HUDEP-2 (cell line): ENCODE measurements around the gene PECR.
"Not testable (repeated sequence)": the region's sequence is repeated elsewhere in the genome, so short reads cannot be mapped to it uniquely, and the experiment has no call there.

Experiments used
- DNase-seq, 76 experiments: peaks; one replicate each; lab custom pipeline; 2025; ENCODE audit not compliant: unreplicated experiment in 76 of 76; lab: John Stamatoyannopoulos, UW

The PECR gene

DNA sequence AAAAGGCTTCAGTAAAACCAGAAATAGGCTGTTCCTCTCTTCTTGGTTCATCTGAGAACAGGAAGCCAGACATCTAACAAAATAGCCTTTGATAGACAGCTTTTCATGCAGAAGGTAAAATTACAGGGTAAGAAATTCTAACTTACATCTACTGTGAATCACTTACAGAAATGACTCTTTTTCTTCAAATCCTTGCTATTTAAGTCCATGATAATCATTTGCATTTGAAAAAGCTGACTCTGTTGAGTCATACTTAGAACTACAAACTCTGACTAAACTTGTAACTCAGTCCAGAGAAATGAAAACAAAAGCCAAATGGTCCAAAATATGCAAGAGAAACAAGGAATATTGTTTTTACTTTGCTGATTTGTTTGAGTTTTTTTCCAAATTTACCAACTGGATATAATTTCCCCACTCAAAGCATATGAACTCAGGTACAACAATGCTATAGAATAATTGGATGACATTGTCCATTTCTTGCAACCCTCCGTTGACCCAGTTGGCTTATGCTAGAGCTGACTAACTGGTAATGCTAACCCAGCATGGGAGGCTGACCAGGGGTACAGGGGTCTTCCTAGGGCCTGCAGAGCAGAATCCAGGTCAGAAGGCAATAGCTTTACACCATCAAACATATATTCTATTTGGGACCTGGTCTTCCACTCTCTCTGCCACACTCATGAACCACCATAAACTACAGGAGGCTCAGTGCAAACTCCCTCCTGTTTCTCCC, 49.5 kb downstream of the PECR start:
- no peak for DNase-seq

DNA sequence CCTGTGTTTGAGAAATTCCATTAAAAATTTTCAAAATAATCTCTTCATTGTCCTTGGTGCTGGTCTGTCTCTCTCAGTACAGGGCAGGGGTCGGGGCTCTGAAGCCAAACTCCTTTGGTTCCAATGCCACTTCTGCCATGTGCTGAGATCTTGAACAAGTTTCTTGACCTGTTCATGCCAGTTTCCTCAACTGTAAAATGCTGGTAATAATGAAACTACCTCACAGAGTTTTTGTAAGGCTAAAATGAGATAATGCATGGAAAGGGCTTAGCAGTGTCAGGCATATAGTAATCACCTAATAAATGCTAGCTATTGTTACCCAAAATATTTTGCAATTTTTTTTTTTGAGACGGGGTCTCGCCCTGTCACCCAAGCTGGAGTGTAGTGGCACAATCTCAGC, 51.4 kb downstream of the PECR start:
- no peak for DNase-seq

- DNase-seq: no peak
Measured at GRCh38 chr2:216029416-216030129, 52.0 kb downstream of the PECR start.

DNA sequence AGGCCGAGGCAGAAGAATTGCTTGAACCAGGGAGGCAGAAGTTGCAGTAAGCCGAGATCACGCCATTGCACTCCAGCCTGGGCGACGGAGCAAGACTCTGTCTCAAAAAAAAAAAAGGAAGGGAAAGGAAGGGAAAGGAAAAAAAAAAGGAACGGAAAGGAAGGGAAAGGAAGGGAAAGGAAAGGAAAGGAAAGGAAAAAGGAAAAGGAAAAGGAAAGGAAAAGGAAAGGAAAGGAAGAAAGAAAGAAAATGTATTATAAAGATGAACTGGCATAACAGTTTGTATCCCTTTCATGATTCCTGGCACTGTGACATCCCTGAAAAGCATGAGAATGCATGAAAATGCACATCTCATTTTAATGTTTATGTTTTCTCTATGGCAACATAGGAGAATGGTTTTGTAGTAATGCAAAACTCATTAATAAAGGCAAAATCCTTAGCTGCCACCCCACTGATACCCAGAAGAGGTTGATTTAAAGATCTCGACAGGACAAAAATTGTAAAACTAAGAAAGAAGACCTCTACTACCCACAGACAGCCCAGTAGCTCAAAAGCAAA, 56.8 kb downstream of the PECR start:
- DNase-seq: no peak

GRCh38 chr2:216023055-216023648, 58.5 kb downstream of the PECR start:
- DNase-seq: peak in 50 of 76 experiments; percentile 5 to 62 (median 29)

DNA sequence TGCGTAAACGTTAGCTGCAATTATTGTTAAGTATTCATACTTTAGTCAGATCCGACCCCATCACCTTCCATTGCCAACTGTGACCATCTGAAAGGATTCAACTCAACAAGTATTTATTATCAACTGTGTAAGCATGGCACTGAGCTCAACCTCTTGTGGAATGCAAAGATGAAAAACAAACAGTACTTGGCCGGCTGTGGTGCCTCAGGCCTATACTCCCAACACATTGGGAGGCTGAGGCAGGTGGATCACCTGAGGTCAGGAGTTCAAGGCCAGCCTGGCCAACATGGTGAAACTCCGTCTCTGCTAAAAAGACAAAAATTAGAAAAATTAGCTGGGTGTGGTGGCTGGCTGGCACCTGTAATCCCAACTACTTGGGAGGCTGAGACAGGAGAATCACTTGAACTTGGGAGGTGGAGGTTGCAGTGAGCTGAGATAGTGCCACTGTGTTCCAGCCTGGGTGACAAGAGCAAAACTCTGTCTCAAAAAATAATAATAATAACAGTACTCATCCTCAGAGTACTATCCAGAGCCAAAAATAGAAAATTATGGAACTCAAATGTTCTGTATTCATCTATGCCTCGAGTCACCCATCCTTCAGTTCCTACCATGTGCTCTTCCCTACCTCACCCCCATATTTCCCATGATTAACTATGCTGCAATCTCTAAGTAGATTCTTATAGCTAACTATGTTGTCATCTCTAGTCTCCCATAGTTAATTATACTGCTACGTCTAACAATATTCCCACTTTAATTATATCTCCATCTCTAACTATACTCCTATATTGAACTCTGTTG, 59.6 kb downstream of the PECR start:
- DNase-seq: no peak

GRCh38 chr2:216018709-216019108, 62.9 kb downstream of the PECR start:
- DNase-seq: no peak

DNA sequence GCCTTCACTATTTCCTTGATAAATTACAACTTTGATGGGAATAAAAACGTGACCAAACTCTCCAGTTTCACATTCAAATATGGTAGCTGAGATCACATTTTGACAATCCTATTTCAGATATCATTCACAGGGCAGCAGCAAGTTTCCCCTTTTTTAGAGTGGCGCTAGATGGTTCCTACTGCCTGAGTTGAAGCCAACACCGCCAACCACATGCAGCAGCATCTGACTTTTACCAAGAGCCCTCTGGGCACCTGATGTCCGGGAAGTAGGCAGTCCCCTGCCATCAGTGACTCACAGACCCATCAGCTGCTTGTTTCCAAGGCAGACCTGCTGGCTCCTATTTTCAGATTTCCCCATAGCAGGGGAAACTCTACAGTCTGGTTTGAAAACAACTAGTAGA, 64.2 kb downstream of the PECR start:
- DNase-seq: peak in 1 of 76 experiments; percentile 9

DNA sequence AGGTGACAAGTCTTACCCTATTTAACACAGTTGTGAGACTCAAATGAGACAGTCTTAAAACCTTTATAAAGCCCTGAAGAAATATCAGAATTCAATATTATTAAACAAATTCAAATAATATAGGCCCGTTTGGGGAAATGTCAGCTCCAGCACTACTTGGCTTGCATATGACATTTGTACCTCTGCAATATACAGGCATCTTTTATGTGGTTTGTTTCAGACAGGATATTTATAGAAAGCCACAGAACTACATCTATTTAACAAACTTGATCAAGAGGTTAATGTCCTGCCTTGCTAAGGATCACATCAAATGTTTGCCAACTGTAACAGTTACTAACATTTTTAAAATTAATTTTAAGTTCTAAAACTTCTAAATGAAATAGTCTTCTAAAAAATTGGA, 65.0 kb downstream of the PECR start:
- DNase-seq: no peak

DNA sequence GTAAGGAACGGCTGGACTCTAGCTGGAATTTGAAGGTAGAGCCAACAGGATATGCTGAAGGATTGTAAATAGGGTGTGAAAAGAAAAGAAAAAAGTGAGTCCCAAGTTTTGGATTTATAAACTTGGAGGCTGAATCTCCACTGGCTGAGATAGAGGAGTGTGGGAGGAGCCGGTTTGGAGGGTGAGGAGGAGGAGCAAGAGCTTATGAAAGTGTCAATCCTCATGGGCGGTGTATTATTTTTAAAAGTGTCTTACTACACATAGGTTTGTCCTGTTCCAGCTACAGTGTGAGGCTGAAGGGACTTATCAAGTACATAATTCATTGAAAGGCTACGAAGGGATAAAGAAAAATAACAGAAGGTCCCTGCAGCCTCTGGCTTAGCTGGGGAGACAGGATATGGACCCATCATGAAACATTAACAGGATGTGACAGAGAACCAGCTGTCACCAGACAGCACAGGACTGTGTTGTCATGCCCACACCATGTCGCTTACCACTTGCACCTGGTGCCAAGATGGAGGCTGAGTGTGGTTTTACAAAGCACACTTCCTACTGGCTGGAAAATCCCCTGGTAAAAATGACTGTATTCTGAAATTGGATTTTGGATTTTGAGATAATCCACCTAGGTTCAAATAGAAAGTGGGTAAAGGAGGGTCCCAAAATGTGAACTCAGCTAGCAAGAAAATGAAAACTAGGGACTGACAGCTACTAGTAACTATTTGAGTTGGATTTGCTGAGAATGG, 65.7 kb downstream of the PECR start:
- DNase-seq: no peak

GRCh38 chr2:216014986-216015385, 66.6 kb downstream of the PECR start:
- no peak for DNase-seq

GRCh38 chr2:216014006-216014405, 67.6 kb downstream of the PECR start:
- no peak for DNase-seq

GRCh38 chr2:216013080-216013909, 68.3 kb downstream of the PECR start, which contains the start of gene MREG:
TSS of gene MREG (minus strand) at chr2:216013551. CDS start at chr2:216013327, 224 bp downstream.
- DNase-seq: peak in 74 of 76 experiments; percentile 12 to 89 (median 75)

DNA sequence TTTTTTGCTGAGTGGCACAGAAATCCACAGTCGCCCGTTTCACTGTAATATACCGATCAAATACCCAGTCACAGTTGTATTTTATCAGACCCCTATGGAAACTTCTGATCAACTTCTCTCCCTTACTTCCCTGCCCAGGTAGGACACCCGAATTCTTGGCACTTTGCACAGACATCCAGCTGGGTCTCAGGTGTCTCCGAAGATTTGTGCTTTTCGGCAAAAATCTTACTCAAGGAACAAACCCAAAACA, 68.9 kb downstream of the PECR start:
- no peak for DNase-seq

GRCh38 chr2:216012133-216012829, 69.3 kb downstream of the PECR start:
- DNase-seq: peak in 1 of 76 experiments; percentile 5

GRCh38 chr2:216009215-216009614, 72.4 kb downstream of the PECR start:
- not testable (repeated sequence) for DNase-seq

DNA sequence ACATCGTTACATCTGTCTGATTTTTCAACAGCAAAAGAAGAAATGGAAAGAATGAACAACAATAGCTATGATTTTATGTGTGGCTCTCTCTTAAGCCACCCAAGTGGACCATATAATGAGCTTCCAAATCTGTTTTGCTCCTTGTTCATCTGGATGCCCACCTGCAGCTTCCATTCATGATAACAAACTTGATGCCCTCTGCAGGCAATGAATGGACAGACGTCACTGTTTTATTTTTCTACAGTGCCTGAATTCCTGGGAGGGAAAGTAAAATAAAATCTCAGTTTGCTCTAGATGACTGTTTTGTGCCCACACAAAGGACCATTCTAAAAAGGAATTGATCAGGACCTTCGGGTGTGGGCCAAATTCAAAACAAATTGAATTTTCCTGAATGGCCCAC, 73.2 kb downstream of the PECR start:
- DNase-seq: no peak

DNA sequence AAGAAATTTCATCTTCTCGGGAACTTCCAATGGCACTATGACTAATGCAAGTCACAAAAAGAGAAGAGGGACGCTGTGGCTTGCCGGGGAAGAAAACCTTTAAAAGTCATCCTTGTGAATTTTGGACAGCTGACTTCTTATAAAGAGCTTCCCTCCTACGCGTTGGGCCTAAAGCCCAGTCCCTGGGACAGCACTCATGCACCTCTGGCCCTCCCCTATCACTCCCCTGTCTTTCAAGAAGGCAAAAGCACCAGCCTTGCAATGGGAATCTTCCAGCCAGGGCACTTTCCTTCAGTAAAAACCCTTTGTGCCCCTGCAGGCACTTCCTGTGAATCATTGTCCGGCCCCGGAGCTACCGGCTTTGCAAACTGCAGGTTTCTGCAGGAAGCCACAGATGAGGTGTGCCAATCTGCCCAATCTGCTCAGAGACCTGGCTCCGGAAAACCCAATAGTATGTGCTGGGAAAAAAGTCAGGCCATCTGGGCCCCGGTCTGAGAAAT, 75.4 kb downstream of the PECR start:
- DNase-seq: peak in 72 of 76 experiments; percentile 13 to 82 (median 58)
